Pulmonary artery endothelial cell (primary cell): Measurements from ENCODE around the gene CCR3. TPM values are rescaled to one million over a fixed set of nuclear protein-coding genes. Genes with fewer than 3 reads are reported as not detected.

ENCODE experiments used
- DNase-seq: peaks from one replicate; pipeline ENCODE4 v3.0.0-alpha.2; 2011; ENCODE audit warnings: low read depth, low spot score
- total RNA-seq: library from RNA; depleted of rRNA; stranded (reverse); fragments of >200 nt; gene quantifications from 2 replicates; pipeline ENCODE4 v1.2.3, GENCODE V29; 2014

Gene CCR3
- total RNA-seq, 1 donor from 2014 or later = not detected

DNA sequence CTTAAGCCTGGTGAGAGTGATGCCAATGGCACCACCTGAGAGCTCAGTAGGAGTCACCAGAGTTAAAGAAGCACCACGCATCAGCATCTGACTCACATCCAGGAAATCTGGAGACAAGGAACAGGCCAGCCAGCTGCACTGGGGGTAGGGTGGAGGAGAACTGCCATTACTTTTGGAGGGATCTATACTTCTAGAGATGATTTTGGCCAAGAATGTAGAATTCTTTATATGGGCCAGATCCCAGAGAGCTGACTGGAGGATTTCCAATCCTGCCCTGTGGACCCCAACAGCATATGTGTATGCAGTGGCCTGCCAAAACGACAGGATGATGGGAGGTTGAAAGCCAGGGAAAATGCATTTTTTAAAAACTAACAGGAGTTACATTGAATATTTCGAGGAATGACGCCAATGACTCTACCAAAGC, 29.8 kb downstream of the CCR3 start:
- DNase-seq = no peak

DNA sequence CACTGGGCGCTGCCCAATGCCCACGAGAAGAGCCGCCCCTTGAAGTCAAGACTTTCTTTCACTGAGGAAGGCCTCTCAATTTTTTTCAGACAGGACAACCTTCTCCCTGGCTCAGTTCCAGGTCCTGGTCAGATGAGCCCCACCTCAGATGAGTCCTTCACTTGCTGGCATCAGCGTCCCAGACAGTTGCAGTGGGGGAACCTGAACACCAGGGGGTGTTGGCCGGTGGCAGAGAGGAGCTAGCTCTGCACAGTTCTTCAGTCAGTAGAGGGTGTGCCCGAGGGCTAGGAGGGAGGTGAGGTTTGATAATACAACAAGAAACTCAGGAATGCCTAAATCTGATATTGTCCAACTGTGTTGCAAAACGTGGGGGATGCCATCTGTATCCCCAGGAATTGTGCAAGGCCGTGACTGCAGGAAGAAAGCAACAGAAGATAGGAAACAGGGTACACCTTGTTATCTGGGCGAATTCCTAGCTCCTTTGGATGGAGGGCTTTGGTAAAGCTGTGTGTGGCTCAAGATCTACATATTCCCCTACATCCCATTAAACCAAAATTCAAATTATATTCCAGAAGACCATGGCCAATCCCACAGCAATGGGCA, 34.3 kb downstream of the CCR3 start:
- DNase-seq = peak; percentile 13

DNA sequence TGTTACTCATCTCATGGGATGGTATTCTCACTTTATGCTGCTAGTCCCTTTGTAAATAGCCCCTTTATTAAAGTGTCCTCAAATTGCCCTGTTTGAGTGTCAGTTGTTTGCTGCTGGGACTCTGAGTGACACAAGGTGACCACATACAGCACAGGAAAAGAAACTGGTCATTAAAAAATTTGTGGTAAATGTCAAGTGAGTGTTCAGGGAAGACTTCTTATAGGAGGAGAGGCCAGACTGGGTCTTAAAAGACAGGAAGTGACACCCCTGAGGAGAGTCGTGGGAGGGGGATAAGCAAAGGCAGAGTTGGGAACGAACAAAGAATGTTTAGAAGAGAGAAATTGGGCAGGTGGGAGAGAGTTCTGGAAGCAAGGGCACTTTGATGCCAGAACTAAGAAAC, 35.2 kb downstream of the CCR3 start:
- no peak for DNase-seq

DNA sequence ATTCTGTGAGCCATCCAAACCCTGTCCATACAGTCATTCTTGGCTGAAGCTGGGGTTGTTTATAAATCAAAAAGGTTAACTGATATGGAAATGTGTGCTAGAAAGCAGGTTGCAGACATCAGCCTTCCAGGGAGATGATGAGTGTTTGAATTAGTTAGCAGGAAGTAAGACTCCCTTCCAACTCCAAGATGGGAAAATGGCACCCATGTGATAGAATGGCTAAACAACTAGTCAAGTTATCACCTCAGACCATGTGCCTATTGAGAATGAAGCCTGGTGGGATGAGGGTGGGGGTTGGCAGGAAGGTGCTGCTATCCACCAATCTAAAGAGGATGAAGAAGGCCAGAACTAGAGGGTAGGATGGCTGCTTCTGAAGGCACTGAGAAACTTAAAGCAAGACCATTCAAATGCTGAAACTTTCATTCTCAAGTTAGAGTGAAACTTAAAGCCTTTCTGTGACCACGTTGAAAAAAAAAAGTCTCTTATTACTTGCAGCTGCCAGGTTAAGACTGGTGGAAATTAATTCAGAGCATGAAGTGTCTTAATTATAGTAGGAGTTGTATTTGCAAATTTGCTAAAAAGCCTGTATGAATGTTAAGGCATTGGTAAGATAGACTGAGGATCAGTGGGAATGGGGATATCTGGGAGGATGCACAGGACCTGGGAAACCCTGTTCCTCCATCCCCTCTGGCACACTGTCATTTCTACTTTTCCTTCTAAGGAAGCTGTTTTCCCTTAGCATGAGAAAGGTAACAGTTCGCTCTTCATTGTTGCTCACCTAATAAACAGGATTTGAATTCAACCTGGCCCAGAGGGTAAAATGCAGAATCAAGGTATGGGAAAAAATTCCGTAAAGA, 36.8 kb downstream of the CCR3 start:
- DNase-seq = no peak

DNA sequence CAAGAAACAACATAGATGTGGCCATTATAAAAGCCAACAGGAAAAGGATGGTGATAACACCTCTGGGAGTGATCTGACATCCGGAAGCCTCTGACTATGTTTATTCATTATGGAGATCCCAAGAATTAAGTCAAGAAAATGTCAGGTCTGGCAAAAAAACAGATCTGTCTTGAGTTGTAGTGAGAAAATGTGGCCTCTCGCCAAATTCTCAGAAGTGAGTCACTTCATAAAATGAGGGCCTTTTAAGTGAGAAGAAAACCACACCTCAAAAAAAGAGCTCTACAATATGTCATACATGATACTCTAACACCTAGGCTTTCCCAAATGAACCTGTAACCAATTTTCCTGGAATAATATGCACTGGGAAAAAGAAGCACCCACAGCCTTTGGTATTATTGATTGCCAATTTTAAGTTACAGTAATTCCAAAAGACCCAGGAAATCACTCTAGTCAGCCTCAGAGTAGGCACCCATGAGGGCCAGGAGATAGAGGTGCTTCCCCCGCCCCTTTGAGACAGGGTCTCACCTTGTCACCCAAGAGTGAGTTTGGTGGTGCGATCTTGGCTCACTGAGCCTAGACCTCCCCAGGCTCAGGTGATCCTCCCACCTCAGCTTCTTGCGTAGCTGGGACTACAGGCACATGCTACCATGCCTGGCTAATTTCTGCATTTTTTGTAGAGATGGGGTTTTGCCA, 38.0 kb downstream of the CCR3 start:
- no peak for DNase-seq

DNA sequence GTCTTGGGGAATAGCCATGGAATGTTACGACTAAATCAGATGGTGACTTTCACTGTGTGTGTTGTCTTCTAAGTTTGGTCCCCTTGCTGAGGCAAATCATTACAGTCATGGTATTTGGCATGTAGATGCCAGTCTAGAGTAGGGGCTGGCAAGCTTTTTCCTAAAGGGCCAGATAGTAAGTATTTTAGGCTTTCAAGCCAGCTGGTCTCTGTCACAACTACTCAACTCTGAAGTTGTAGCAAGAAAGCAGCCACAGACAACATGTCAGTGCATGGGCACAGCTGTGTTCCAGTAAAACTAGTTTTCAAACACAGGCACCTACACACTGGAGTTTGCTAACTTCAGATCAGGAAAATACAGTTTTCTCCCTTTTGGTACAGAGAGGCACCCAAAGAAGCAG, 39.3 kb downstream of the CCR3 start:
- no peak for DNase-seq

DNA sequence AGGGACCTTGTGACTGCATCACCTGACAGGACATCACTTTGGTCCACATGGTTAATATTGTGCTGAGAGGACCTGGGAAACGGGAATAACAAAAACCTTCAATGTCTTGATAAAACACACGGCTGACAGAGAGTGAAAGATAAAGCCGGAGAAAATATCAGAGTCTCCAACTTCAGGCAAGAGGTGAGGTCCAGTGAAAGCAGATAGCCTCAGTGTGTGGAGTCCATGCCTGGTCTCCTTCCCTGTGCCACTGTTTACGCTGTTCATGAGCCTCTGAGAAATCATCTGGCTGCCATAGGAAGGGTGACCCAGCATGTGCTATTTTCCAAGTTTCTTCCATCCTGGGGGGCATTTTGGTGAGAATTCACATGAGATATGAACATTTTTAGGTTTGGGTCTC, 39.8 kb downstream of the CCR3 start:
- DNase-seq = no peak

DNA sequence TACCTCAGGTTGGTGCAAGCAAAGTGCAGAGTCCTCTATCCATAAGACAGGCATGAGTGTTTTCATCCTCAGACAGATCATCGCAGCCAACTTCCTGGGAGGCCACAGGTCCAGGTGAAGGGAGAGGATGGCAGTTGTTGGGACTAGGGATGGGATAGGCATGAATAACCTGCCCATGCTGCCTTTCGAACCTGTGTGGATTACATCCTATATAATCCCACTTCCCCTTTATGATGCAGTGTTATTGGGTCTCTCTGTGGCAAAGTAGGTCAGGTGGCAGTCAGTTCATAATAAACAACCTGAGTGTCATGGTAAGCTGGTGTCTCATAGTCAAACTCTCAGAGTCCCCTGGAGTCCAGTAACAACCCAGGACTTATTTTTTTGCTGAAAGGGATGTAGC, 40.4 kb downstream of the CCR3 start:
- no peak for DNase-seq

DNA sequence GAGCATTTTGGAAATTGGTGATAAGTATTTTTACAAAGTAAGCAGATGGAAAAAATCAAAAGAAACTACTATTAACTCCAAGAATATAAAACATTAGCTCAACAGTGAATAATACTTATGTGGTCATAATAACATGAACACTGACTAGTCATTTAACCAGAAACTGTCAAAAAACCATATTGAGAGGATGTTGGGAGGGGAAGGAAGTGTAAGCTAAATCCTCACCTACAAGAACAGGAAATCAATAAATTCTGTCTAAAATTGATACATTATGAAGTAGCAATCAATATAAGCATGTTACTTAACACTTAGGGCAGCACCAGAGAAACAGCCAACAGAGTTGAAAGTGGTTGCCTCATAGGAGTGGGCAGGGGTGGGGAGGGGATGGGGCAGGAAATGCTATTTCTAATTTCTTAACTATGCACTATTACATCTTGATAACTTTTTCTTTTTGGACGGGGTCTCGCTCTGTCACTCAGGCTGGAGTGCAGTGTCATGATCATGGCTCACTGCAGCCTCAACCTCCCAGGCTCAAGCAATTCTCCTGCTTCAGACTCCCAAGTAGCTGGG, 41.7 kb downstream of the CCR3 start:
- DNase-seq = no peak

DNA sequence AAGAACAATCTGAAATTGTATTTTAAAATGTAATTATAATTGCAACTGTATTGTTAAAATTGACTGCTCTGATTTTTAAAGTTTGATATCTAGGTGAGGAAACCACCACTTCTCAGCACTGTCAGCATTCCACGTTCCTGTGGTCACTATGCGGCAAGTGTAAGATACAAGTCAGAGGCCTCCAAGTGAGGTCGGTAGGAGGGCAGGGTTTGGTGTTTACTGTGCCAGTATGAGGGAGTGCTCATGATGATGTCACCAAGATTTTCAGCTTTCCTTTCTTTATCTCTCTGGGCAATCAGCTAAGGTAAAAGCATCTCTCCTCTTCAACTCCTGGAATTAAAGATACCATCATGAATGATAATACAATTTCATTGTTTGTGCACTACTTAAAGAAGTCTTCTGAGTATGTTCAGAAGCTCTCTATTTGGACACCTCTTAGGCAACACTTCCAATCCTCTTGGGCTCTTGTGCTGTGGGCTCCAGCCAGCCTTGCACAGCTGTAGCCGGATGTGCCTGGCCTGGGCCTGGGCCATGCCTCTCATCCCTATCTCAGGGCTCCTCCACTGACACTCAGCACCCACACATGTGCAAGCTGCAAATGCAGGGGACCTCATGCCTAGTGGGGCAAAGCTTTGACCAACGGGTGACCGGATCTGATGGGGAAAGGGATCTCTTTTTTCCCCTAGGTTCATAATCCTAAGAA, 42.9 kb downstream of the CCR3 start:
- DNase-seq = no peak

DNA sequence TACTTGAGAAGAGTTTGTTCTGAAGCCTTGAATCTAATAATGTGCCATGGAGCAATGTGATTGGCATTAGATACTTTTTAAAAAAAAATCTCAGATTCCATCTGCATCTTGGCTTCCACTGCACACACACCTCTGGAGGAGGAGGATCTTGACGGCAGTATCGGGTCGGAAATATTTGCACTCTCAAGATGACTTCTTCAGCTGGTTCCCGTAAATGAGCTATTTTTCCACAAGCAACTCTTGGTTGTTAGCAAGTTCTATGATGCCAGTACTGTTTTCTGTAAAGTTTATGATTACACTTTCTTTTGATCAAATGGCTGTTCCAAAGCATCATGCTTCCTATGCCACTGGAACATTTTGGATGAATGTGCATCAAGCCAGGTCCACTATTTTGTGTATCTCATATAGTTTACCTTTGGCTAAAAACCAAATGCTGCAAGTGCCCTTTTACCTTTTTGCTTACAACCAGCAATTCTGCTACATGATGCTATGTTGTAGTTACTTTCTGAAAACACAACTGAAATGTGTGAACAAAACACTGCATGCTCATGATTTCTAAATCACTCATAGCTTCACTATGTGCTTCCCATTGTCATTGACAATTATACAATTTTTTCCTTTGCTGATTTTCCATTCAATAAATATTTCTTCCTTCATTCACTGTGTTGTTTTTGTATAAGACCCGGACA, 43.8 kb downstream of the CCR3 start:
- no peak for DNase-seq

DNA sequence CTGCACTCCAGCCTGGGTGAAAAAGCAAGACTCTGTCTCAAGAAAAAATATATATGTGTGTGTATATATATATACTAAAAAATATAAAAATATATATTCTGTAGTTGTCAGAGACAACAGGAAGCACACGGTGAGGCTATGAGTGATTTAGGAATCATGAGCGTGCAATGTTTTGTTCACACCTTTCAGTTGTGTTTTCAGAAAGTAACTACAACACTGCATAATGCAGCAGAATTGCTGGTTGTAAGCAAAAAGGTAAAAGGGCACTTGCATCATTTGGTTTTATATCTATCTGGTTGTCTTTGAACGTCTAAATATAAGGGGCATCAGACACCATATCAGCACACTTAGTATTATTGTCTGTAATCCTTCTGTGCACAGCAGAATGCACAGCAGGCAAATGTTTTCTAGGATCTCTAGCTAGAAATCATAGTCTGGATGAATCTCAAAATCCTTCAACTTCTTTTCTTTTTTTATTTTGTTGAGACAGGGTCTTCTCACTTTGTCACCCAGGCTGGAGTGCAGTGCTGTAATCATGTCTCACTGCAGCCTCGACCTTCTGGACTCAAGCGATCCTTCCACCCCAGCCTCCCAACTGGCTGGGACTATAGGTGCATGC, 44.8 kb downstream of the CCR3 start:
- DNase-seq = no peak

DNA sequence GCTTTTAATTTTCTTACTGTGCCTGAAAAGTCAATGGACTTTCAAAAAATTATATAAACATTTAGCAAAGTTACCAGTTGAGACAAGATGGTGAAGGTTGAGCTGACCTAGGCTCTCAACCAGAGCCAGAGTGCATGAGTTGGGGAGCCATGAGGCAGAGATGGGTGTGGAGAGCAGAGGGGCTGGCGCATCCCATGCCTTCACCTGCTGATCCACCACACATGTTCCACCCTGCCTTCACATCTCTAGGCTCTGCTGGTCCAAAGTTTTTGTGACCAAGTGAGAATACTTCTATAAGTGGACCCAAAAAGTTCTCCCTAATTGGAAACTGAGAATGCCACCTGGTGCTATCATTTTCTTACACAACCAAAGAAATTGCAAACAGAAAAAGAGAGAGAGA, 47.3 kb downstream of the CCR3 start:
- DNase-seq = no peak

DNA sequence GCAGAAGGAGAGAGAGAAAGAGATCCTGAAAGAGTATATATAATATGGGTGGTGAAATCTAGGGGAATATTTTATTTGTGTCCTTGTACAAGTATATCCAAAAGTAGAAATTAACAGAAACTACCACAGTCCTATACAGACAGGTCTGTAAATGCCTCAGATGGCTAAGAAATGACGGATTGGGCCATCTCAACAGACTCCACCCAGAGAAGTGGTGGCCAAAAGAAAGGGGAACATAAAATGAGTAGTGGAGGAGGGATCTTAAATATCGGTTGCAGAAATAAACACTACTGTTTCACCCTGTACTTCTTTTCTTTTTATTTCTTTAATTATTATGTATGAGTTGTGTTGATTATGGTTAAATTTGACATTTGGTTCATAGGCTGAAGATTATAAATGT, 47.7 kb downstream of the CCR3 start:
- no peak for DNase-seq

DNA sequence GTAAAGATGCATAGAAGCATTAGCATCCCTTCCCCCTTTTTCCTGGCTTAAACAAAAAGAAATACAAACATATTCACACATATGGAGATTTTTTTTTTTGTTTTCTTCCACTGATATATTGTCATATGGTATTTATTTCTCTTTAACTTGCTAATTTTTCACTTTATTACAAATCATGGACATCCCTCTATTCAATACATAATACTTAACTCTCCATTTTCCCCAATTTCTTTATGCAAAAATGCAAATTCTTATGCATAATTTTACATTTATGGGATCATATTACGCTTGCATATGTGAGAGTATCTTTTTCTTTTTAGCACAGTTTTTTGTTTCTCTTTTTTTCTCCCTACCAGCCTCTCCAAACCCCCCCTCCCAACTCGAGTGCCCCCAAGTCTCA, 48.8 kb downstream of the CCR3 start:
- DNase-seq = no peak

DNA sequence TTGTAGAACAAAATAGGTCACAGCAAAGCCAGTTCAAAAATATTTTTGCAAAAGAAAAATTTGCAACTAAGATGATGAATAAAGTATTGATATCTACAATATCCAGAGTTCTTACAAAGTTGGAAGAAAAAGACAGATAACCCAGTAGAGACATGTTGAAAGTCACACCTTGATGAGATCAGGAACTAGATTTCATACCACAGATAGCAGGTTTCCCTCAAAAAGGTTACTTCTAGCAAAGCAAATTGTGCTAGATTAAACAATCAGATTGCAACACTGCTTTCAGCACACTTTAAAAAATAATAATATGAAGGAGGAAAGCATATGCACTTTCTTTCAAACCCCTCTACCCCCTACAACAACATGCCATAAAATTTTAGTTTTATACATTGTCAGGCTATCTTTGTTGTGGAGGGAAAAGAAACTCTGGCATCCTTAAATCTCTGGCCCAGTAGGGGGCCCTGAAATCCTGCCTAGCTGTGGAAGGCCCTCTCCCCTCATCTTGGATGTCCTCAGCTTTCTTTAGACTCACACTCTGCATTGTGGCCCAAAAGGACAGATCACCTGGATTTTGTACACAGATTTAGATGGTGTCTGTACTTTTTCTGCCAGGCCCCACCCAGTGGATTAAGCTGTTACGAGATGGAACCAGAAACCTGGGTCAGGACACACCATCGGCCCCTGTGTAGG, 50.9 kb downstream of the CCR3 start:
- DNase-seq = no peak

DNA sequence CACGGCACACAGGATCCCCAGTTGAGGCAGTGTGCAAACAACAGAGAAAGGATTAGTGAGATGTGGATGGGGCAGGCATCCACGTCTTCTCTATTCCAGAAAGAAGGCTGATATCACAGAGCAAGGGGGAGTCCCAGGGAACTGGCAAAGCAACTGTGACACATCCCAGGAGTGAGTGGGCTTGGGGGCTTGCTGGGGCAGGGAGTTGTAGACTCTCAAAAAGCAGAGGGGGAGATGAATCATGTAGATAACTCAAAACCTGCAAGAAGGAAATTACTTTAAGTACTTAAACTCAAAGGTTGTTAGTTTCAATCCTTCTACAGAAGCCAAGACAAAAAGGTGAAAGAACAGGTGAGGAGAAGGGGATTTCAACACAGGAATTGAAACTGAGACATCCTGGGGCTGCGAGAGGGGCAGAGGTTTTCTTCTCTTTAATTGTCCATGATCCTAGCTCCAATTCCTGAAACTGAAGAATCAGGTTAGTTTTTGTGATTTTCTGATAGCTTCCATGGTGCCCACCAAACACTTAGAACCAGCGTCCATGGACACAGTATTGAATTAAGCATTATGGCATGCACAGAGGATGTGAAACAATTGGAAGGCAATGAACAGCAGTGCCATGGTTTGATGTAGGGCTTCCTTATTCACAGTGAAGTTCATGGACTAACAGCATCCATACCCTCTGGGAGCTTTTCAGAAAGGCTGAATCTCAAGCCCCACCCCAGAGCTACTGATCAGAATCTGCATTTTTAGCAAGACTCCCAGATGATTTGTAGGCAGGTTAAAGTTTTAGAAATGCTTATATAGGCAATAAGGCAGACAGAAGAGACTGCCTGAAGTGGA, 52.0 kb downstream of the CCR3 start:
- DNase-seq = no peak

DNA sequence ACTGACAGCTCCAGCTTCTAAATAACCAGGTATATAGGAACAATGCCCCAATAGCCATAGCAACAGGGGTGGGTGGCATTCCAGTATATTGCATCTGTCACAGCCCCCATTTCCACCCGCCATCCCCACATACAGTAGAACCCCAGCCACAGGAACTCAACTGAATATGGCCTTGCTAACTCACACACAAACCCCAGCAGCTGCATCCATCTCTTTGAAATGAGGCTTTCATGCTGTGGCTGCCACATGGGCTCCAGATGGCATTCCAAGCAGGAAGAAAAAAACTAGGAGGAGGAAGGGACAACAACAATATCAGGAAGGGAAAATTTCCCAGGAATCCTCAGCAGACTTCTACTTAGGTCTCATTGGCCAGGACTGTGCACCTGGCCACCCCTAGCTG, 54.6 kb downstream of the CCR3 start:
- no peak for DNase-seq
